Measurements from ENCODE around the gene NCCRP1.
A peak's percentile ranks its signal among the peaks of the same experiment; 100 is the strongest.
"Not testable (repeated sequence)": the region's sequence is repeated elsewhere in the genome, so short reads cannot be mapped to it uniquely, and the experiment has no call there.

NCCRP1 gene

GRCh38 chr19:39236527-39236926 is 39.8 kb downstream of the NCCRP1 start:
- Histone ChIP-seq H3K27me3 (ENCODE audit: insufficient read depth, low read depth, severe bottlenecking) (no peaks in the 10 kb centered on the region), H3K9me3 (ENCODE audit: severe bottlenecking) (no peaks in the 10 kb centered on the region), H3K27ac (no peak overlapping the region), H3K4me3 (ENCODE audit: low read depth, low read length) (no peak overlapping the region), H3K36me3 (no peaks in the 10 kb centered on the region)
- DNase-seq = no peak
- no peak for TF ChIP-seq CTCF (IDR thresholded peaks at IDR 0.05; ENCODE audit: low read depth, low read length)

DNA sequence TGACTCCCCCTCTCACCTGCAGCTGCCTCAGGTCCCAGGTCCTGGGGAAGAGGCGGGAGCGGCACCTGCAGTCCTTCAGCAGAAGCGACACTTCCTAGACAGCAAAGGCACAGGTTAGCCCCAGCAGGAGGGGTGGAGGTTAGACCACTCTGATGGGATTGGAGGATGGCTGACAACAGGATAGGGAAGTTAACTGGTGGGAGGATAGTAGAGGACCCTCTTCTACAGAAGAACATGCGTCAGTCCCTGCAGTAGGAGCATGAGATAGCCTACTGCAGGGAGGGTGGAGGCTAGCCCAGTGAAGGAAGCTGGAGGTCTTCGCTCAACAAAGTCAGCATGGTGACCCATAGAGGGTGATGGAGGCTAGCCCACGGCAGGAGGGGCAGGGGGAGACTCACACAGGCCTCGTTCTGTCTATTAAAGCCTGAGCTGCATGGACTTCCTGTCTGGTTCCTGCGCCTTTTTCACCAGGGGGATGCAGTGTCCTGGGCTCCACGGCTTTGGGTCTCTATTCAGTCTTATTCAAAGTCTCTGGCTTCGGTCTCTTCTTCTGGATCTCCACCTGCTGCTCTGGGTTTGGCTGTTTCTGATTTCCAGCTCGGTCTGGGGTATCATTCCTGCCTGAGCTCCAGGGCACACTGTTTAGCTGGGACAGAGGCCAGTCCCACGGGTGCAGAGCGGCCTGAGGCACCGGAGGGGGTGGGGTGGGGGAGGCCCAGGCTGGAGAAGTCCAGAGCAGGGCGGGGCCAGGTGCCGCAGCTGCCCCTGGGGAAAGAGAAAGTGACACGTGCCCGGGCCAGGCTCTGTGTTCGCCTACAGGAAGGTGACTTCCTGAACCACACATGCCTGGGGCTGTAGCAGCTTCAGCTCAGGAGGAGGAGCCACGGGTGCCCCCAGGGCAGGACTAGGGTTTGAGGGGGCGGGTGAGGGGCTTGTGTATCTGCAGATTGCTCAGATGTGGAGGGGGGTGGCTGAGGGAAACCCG is 40.7 kb downstream of the NCCRP1 start:
- no peak overlapping the region for H3K4me3 ChIP-seq (ENCODE audit: low read depth, low read length)

DNA sequence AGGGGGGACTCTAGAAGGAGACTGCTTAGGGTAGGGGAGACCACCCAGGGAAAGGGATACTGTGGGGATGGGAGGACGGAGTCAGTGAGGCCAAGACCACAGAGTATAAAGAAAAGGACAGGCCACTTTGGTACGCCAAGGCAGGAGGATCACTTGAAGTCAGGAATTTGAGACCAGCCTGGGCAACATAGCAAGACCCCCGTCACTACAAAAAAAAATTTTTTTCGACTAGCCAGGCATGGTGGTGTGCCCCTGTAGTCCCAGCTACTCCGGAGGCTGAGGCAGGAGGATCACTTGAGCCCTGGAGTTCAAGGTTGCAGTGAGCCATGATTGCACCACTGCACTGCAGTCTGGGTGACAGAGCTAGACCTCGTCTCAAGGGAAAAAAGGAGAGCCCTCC is 41.4 kb downstream of the NCCRP1 start:
- H3K36me3 ChIP-seq = no peaks in the 10 kb centered on the region
- no peak for DNase-seq
- no peak overlapping the region for H3K27ac ChIP-seq
- H3K27me3 ChIP-seq (ENCODE audit: insufficient read depth, low read depth, severe bottlenecking) = no peaks in the 10 kb centered on the region
- TF ChIP-seq CTCF (IDR thresholded peaks at IDR 0.05; ENCODE audit: low read depth, low read length) = no peak
- H3K9me3 ChIP-seq (ENCODE audit: severe bottlenecking) = no peaks in the 10 kb centered on the region
- no peak overlapping the region for H3K4me3 ChIP-seq (ENCODE audit: low read depth, low read length)

More for the DNA sequence above, 40.7 kb downstream of the NCCRP1 start:
- Histone ChIP-seq H3K9me3 (ENCODE audit: severe bottlenecking) (no peaks in the 10 kb centered on the region), H3K36me3 (no peaks in the 10 kb centered on the region), H3K27ac (no peak overlapping the region), H3K27me3 (ENCODE audit: insufficient read depth, low read depth, severe bottlenecking) (no peaks in the 10 kb centered on the region)
- peak; percentile 20 for DNase-seq
- TF ChIP-seq CTCF (IDR thresholded peaks at IDR 0.05; ENCODE audit: low read depth, low read length) = no peak

GRCh38 chr19:39238944-39239343 is 42.2 kb downstream of the NCCRP1 start:
- Histone ChIP-seq H3K36me3 (no peaks in the 10 kb centered on the region), H3K27ac (no peak overlapping the region), H3K4me3 (ENCODE audit: low read depth, low read length) (no peak overlapping the region), H3K9me3 (ENCODE audit: severe bottlenecking) (no peaks in the 10 kb centered on the region), H3K27me3 (ENCODE audit: insufficient read depth, low read depth, severe bottlenecking) (no peaks in the 10 kb centered on the region)
- DNase-seq = no peak
- TF ChIP-seq CTCF (IDR thresholded peaks at IDR 0.05; ENCODE audit: low read depth, low read length) = no peak

DNA sequence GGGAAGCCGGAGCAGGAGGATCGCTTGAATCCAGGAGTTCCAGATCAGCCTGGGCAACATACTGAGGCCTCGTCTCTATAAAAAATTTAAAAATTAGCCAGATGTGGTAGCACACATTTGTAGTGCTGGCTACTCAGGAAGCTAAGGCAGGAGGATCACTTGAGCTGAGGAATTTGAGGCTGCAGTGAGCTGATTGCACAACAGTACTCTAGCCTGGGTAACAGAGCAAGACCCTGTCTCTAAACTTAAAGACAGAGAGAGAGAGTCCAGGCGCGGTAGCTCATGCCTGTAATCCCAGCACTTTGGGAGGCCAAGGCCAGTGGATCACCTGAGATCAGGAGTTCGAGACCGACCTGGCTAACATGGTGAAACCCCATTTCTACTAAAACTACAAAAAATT is 43.7 kb downstream of the NCCRP1 start:
- no peak for TF ChIP-seq CTCF (IDR thresholded peaks at IDR 0.05; ENCODE audit: low read depth, low read length)
- Histone ChIP-seq H3K36me3 (no peaks in the 10 kb centered on the region), H3K27me3 (ENCODE audit: insufficient read depth, low read depth, severe bottlenecking) (no peaks in the 10 kb centered on the region), H3K27ac (no peak overlapping the region), H3K9me3 (ENCODE audit: severe bottlenecking) (no peaks in the 10 kb centered on the region), H3K4me3 (ENCODE audit: low read depth, low read length) (no peak overlapping the region)
- DNase-seq = no peak

DNA sequence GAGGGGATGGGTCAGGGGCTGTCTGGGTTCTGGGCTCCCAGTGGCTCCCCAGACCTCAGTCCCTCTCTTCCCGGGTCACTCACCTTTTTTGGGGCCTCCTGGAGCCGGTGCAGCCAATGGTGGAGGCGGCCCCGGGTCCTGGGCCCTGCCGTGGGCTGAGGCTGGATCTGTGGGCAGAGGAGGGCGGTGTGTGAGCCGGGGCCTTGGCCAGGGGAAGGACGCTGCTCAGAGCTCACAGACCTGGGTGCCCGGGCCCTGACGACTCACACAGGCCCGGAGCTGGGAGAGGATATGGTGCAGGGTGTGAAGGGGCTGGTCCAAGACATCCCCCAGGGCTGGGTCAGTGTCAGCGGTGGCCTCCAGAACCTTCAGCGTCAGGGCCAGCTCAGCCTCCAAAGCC is 47.0 kb downstream of the NCCRP1 start:
- not testable (repeated sequence) for H3K4me3 ChIP-seq (ENCODE audit: low read depth, low read length); H3K9me3 ChIP-seq (ENCODE audit: severe bottlenecking); DNase-seq; H3K27ac ChIP-seq; H3K36me3 ChIP-seq; H3K27me3 ChIP-seq (ENCODE audit: insufficient read depth, low read depth, severe bottlenecking)

DNA sequence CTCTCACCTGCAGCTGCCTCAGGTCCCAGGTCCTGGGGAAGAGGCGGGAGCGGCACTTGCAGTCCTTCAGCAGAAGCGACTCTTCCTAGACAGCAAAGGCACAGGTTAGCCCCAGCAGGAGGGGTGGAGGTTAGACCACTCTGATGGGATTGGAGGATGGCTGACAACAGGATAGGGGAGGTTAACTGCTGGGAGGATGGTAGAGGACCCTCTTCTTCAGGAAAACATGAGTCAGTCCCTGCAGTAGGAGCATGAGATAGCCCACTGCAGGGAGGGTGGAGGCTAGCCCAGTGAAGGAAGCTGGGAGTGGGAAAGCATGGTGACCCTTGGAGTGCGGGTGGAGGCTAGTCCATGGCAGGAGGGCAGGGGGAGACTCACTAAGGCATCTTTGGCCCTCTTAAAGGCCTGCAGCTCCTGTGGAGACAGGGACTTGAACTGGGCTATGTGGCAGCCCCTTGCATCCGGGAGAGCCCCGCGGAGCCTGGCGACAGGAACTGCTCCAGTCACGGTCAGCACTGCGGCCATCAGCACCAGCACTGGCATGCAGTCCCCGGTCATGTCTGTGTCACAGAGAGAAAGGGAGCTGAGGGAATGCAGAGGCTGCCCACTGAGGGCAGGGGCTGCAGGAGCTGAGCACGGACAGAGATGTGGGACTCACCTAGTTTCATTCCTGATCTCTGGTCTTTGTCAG is 47.8 kb downstream of the NCCRP1 start, which contains the start of gene IFNL3:
Gene IFNL3 (minus strand): TSS at position 597 of the 691 bp plus-strand sequence. CDS start 39 bp downstream, at position 558.
- H3K27ac ChIP-seq; H3K4me3 ChIP-seq (ENCODE audit: low read depth, low read length); H3K36me3 ChIP-seq; DNase-seq; H3K27me3 ChIP-seq (ENCODE audit: insufficient read depth, low read depth, severe bottlenecking); H3K9me3 ChIP-seq (ENCODE audit: severe bottlenecking): not testable (repeated sequence)

DNA sequence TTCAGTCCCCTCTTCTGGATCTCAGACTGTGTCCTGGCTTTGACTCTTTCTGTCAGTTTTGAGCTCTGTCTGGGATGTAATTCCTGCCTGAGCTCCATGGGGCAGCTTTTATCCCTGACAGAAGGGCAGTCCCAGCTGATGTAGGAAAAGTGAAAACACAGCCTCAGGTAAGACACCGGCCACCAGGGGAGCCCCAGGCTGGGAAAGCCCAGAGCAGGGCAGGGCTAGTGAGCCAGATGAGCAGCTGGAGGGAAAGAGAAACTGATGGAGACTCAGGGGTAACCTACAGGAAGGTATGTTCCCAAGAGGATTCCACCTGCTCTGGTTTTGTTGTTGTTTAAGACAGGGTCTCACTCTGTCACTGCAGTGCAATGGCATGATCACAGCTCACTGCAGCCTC is 48.4 kb downstream of the NCCRP1 start:
- H3K9me3 ChIP-seq (ENCODE audit: severe bottlenecking); H3K36me3 ChIP-seq; H3K27me3 ChIP-seq (ENCODE audit: insufficient read depth, low read depth, severe bottlenecking); H3K27ac ChIP-seq; DNase-seq; H3K4me3 ChIP-seq (ENCODE audit: low read depth, low read length): not testable (repeated sequence)
